ENCODE measurements around the gene TFAP2D.

- no peak for TF ChIP-seq CTCF (conservative IDR thresholded peaks at IDR 0.05; ENCODE audit: low read depth in 2 of 2)
- TF ChIP-seq EZH2 (IDR thresholded peaks at IDR 0.05; ENCODE audit: low read depth, unreplicated experiment), result peak; percentile 87
- TF ChIP-seq EZH2phosphoT487 (IDR thresholded peaks at IDR 0.05; ENCODE audit: unreplicated experiment), result no peak
- TF ChIP-seq CREB1 (CRISPR knock-in tag; IDR thresholded peaks at IDR 0.05; ENCODE audit: low read depth), result no peak
- no peak for TF ChIP-seq ZNF114 (CRISPR knock-in tag; IDR thresholded peaks at IDR 0.05)
- TF ChIP-seq ETS1 (IDR thresholded peaks at IDR 0.05), result no peak
- no peak for TF ChIP-seq POLR2AphosphoS5 (IDR thresholded peaks at IDR 0.05; ENCODE audit: low read depth)
These were observed 706 bp downstream of the TFAP2D start for GRCh38 chr6:50713977-50714486.

Measured in GM23338 (cell line).